ENCODE results near the gene BTBD8.
"Not testable (repeated sequence)": the region's sequence is repeated elsewhere in the genome, so short reads cannot be mapped to it uniquely, and the experiment has no call there.

The BTBD8 gene

GRCh38 chr1:92074446-92074845 is 5.7 kb upstream of the BTBD8 start:
- not testable (repeated sequence) for ATAC-seq (replicated peaks); H3K4me1 Mint-ChIP-seq (ENCODE audit: low read depth in 2 of 2); DNase-seq; H3K4me3 Mint-ChIP-seq; H3K27ac Mint-ChIP-seq; H3K9me3 Mint-ChIP-seq; H3K36me3 Mint-ChIP-seq (ENCODE audit: insufficient read depth); H3K27me3 Mint-ChIP-seq

DNA sequence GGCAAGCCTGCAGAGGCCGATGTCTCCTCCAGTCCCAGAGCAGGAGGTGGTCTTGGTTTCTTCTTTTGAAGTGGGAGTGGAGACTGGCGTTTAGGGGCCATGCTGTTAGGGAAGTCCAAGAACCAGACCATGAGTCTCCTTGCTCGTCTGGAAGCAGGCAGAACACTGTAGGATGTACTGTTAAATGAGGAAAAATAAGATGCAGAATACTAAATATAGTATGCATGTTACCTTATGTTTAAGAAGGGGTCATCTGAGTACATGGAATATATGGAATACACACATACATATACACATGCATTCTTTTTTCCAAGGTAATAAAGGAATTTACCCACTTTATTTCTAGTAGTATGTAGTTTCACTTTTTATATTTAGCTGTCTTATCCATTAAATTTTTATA is 4.8 kb upstream of the BTBD8 start, which contains the start of gene SETSIP:
TSS of gene SETSIP (minus strand) at position 101 of the 400 bp plus-strand sequence. CDS start at position 101, 0 bp downstream.
- Mint-ChIP-seq H3K4me3 (no peak within 1 kb of the TSS), H3K9me3 (no peaks in the 10 kb centered on the region)

DNA sequence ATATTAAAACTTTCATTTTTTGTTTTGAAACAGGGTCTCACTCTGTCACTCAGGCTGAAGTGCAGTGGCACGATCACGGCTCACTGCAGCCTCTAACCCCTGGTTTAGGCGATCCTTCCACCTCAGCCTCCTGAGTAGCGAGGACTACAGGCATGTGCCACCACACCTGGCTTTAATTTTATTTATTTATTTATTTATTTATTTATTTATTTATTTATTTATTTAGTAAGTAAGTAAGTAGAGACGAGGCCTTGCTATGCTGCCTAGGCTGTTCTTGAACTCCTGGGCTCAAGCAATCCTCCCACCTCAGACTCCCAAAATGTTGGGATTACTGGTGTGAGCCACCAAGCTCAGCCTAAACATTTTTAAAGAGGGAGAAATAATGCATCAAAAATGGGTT is 3.8 kb upstream of the BTBD8 start:
- Mint-ChIP-seq H3K27ac (no peak overlapping the region), H3K4me1 (ENCODE audit: low read depth in 2 of 2) (peaks cover 3 to 6% of the 10 kb centered on the region in 2 donors), H3K9me3 (no peaks in the 10 kb centered on the region), H3K27me3 (no peaks in the 10 kb centered on the region), H3K4me3 (no peak overlapping the region), H3K36me3 (ENCODE audit: insufficient read depth) (no peaks in the 10 kb centered on the region)
- DNase-seq (no peak), ATAC-seq (replicated peaks) (no peak)

More for the DNA sequence above, 4.8 kb upstream of the BTBD8 start, which contains the start of gene SETSIP:
- no peak for DNase-seq
- Mint-ChIP-seq H3K36me3 (ENCODE audit: insufficient read depth) (no peaks in the 10 kb centered on the region), H3K27me3 (no peaks in the 10 kb centered on the region), H3K4me1 (ENCODE audit: low read depth in 2 of 2) (peaks cover 1 to 6% of the 10 kb centered on the region in 2 donors), H3K27ac (no peak within 1 kb of the TSS)
- ATAC-seq (replicated peaks), result no peak

- not testable (repeated sequence) for H3K27ac Mint-ChIP-seq; H3K27me3 Mint-ChIP-seq; H3K4me3 Mint-ChIP-seq; DNase-seq; H3K9me3 Mint-ChIP-seq; ATAC-seq (replicated peaks); H3K36me3 Mint-ChIP-seq (ENCODE audit: insufficient read depth)
- peaks cover 3 to 11% of the 10 kb centered on the region in 2 donors for H3K4me1 Mint-ChIP-seq (ENCODE audit: low read depth in 2 of 2)
Measured at GRCh38 chr1:92078077-92078476, 2.1 kb upstream of the BTBD8 start.

DNA sequence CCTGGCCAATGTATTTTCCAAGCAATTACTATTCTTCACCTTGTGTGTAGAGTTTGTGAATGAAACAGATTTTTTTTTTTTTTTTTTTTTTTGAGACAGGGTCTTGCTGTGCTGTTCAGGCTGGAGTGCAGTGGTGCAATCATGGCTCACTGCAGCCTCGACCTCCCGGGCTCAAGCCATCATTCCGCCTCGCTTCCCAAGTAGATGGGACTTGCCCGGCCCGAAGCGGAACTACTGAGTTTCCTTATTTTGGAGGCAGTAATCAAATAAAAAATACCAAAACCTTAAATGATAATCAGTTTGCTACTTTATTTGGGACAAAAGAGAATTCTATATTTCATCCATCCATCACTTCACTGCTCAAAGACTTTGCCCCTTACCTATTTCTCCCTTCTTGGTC is 704 bp upstream of the BTBD8 start:
- H3K27ac Mint-ChIP-seq, result no peak overlapping the region
- DNase-seq, result no peak
- H3K4me3 Mint-ChIP-seq, result peak overlapping the region in 1 of 2 donors; percentile 88

DNA sequence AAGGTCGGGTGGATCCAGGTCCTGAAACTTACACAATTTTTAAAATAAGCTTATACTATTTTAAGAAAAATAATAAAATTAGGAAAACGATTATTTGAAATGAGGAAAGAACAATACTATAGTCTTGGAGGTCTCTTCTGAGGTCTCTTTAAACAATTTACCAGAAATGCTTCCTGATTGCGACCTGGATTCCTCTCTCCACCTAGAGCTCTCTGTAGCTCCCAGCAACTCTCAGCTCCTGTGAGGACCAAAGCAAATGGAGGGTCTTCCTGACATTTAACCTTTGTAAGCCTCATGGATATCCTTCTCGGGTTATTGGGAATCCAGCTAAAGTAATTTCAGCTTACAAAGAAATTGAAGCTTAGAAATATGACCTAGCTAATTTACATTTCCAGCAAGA is 886 bp downstream of the BTBD8 start:
- H3K36me3 Mint-ChIP-seq (ENCODE audit: insufficient read depth), result no peaks in the 10 kb centered on the region
- H3K9me3 Mint-ChIP-seq, result peaks cover 0 to 2% of the 10 kb centered on the region in 2 donors
- DNase-seq, result no peak
- H3K4me1 Mint-ChIP-seq (ENCODE audit: low read depth in 2 of 2), result peaks cover 1 to 17% of the 10 kb centered on the region in 2 donors
- no peaks in the 10 kb centered on the region for H3K27me3 Mint-ChIP-seq
- H3K4me3 Mint-ChIP-seq, result peak overlapping the region; percentile 88 to 96
- H3K27ac Mint-ChIP-seq, result peak overlapping the region; percentile 90 to 91
- ATAC-seq (replicated peaks), result no peak

More for the DNA sequence above, 704 bp upstream of the BTBD8 start:
- Mint-ChIP-seq H3K9me3 (no peaks in the 10 kb centered on the region), H3K27me3 (no peaks in the 10 kb centered on the region), H3K36me3 (ENCODE audit: insufficient read depth) (no peaks in the 10 kb centered on the region), H3K4me1 (ENCODE audit: low read depth in 2 of 2) (peaks cover 3 to 17% of the 10 kb centered on the region in 2 donors)
- ATAC-seq (replicated peaks), result no peak

GRCh38 chr1:92084651-92085050 is 4.5 kb downstream of the BTBD8 start:
- Mint-ChIP-seq H3K36me3 (ENCODE audit: insufficient read depth) (no peaks in the 10 kb centered on the region), H3K9me3 (peaks cover 0 to 2% of the 10 kb centered on the region in 2 donors), H3K27ac (no peak overlapping the region), H3K27me3 (no peaks in the 10 kb centered on the region), H3K4me1 (ENCODE audit: low read depth in 2 of 2) (peaks cover 1 to 16% of the 10 kb centered on the region in 2 donors), H3K4me3 (no peak overlapping the region)
- no peak for DNase-seq
- no peak for ATAC-seq (replicated peaks)

DNA sequence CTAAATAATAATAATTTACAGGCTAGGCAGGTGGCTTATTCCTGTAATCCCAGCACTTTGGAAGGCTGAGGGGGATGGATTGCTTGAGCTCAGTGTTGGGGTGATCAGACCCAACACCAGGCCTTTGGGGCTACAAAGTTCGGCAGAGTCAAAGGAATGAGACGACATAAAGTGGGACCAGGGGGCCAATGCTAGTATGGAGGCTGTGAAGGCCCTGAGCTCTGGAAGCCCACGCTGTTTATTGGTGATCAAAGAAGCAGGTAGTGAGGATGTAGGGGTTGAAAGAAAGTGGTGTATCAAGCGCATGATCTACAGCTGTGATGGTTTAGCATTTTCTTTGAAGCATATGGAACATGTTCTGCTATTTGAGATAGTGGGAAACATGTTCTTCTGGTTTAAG is 5.6 kb downstream of the BTBD8 start:
- Mint-ChIP-seq H3K27ac (no peak overlapping the region), H3K27me3 (no peaks in the 10 kb centered on the region), H3K4me1 (ENCODE audit: low read depth in 2 of 2) (peaks cover under 1 to 10% of the 10 kb centered on the region in 2 donors), H3K9me3 (peaks cover 0 to 2% of the 10 kb centered on the region in 2 donors), H3K4me3 (no peak overlapping the region), H3K36me3 (ENCODE audit: insufficient read depth) (no peaks in the 10 kb centered on the region)
- ATAC-seq (replicated peaks) (no peak), DNase-seq (no peak)

DNA sequence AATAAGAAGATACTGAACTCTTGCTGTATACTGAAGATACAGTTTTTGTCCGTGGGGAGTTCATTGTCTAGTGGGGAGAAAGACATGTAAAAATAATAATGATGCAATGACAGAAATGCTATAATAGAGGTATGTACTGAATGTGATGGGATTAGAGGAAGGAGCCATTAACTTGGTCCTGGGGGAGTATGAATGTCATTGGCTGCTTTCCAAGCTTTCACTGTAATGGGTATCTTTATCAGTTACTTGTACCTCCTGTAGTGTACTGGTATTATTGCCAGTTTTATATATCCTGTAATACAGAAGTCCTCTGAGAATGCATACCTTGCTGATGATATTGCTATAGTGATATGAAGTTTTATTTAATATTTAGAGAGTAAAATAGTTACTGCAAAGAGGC is 7.4 kb downstream of the BTBD8 start:
- Mint-ChIP-seq H3K4me1 (ENCODE audit: low read depth in 2 of 2) (peaks cover 0 to 6% of the 10 kb centered on the region in 2 donors), H3K4me3 (no peak overlapping the region), H3K27me3 (no peaks in the 10 kb centered on the region), H3K36me3 (ENCODE audit: insufficient read depth) (no peaks in the 10 kb centered on the region), H3K9me3 (peaks cover 0 to 2% of the 10 kb centered on the region in 2 donors), H3K27ac (no peak overlapping the region)
- DNase-seq (no peak), ATAC-seq (replicated peaks) (no peak)

DNA sequence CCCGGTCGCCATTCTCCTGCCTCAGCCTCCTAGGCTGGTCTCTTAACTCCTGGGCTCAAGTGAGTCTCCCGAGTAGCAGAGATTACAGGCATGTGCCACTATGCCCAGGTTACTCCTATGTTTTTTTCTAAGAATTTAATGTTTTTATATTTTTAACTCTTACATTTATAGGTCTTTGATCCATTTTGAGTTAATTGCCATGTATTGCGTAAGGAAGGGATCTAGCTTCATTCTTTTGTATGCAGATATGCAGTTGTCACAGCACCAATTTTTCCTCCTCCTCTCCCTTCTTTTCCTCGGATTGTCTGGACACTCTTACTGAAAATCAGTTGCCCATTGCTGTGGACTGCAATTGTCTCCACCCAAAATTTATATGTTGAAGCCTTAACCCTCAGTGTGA is 11.5 kb downstream of the BTBD8 start:
- no peak overlapping the region for H3K27ac Mint-ChIP-seq
- H3K9me3 Mint-ChIP-seq, result no peaks in the 10 kb centered on the region
- DNase-seq, result no peak
- H3K4me1 Mint-ChIP-seq (ENCODE audit: low read depth in 2 of 2), result peaks cover 0 to 3% of the 10 kb centered on the region in 2 donors
- ATAC-seq (replicated peaks), result no peak
- no peak overlapping the region for H3K4me3 Mint-ChIP-seq
- H3K36me3 Mint-ChIP-seq (ENCODE audit: insufficient read depth), result no peaks in the 10 kb centered on the region
- H3K27me3 Mint-ChIP-seq, result no peaks in the 10 kb centered on the region

DNA sequence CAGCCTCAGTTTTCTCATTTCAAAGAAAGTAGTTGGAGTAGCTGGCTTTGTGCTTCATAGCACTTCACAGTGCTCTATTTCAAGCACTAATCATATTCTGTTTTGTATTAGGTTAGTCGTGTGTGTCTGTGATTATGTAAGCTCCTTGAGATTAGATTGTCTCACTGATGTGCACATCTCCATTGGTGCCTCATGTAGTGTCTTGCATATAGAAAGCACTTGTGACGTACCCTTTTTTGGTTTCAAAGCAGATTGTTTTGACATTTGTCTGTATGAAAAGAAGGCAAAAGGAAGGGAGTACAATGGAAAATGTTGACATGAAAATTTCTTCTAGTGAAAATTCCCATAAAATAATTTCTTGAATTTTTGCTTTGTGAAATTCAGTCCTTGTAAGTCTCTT is 13.9 kb downstream of the BTBD8 start:
- H3K4me3 Mint-ChIP-seq, result no peak overlapping the region
- no peaks in the 10 kb centered on the region for H3K36me3 Mint-ChIP-seq (ENCODE audit: insufficient read depth)
- ATAC-seq (replicated peaks), result no peak
- H3K4me1 Mint-ChIP-seq (ENCODE audit: low read depth in 2 of 2), result peaks cover 0 to 3% of the 10 kb centered on the region in 2 donors
- H3K27me3 Mint-ChIP-seq, result no peaks in the 10 kb centered on the region
- DNase-seq, result no peak
- no peaks in the 10 kb centered on the region for H3K9me3 Mint-ChIP-seq
- H3K27ac Mint-ChIP-seq, result no peak overlapping the region

GRCh38 chr1:92094595-92094994 is 14.4 kb downstream of the BTBD8 start:
- no peaks in the 10 kb centered on the region for H3K9me3 Mint-ChIP-seq
- ATAC-seq (replicated peaks) (no peak), DNase-seq (no peak)
- no peak overlapping the region for H3K27ac Mint-ChIP-seq
- peaks cover 0 to 3% of the 10 kb centered on the region in 2 donors for H3K4me1 Mint-ChIP-seq (ENCODE audit: low read depth in 2 of 2)
- H3K4me3 Mint-ChIP-seq, result no peak overlapping the region
- H3K36me3 Mint-ChIP-seq (ENCODE audit: insufficient read depth), result no peaks in the 10 kb centered on the region
- no peaks in the 10 kb centered on the region for H3K27me3 Mint-ChIP-seq

DNA sequence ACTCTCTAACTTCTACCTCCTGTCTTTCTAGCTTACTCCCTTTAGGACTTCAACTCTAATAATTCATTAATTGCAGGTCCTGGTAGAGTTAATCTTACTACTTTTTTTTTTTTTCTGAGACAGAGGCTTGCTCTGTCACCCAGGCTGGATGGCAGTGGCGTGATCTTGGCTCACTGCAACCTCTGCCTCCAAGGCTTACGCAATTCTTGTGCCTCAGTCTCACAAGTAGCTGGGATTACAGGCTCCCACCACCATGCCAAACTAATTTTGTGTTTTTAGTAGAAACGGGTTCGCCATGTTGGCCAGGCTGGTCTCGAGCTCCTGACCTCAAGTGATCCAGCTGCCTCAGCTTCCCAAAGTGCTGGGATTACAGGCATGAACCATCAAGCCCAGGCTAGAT is 15.7 kb downstream of the BTBD8 start:
- H3K4me3 Mint-ChIP-seq, result no peak overlapping the region
- H3K27ac Mint-ChIP-seq, result no peak overlapping the region
- peaks cover 0 to 3% of the 10 kb centered on the region in 2 donors for H3K4me1 Mint-ChIP-seq (ENCODE audit: low read depth in 2 of 2)
- no peaks in the 10 kb centered on the region for H3K36me3 Mint-ChIP-seq (ENCODE audit: insufficient read depth)
- H3K27me3 Mint-ChIP-seq, result no peaks in the 10 kb centered on the region
- ATAC-seq (replicated peaks), result no peak
- no peak for DNase-seq
- no peaks in the 10 kb centered on the region for H3K9me3 Mint-ChIP-seq

GRCh38 chr1:92096317-92096716 is 16.2 kb downstream of the BTBD8 start:
- no peaks in the 10 kb centered on the region for H3K9me3 Mint-ChIP-seq
- ATAC-seq (replicated peaks) (no peak), DNase-seq (no peak)
- H3K36me3 Mint-ChIP-seq (ENCODE audit: insufficient read depth), result no peaks in the 10 kb centered on the region
- no peak overlapping the region for H3K27ac Mint-ChIP-seq
- no peak overlapping the region for H3K4me3 Mint-ChIP-seq
- H3K4me1 Mint-ChIP-seq (ENCODE audit: low read depth in 2 of 2), result peaks cover 0 to 3% of the 10 kb centered on the region in 2 donors
- no peaks in the 10 kb centered on the region for H3K27me3 Mint-ChIP-seq

All from effector memory CD8-positive, alpha-beta T cell (primary cell).